Effector CD4-positive, alpha-beta T cell (primary cell): Measurements from ENCODE around the gene SASH3.
A peak's percentile ranks its signal among the peaks of the same experiment; 100 is the strongest.

Experiments
- DNase-seq: peaks from one replicate; pipeline ENCODE4 v3.0.0-alpha.2; 2020

Gene SASH3

GRCh38 chrX:129760155-129760554 lies 19.6 kb upstream of the SASH3 start:
- DNase-seq = no peak

- no peak for DNase-seq
Observed at GRCh38 chrX:129760981-129761380, 18.8 kb upstream of the SASH3 start.

- no peak for DNase-seq
Observed at GRCh38 chrX:129761596-129761995, 18.2 kb upstream of the SASH3 start.

- no peak for DNase-seq
Observed at GRCh38 chrX:129762448-129762847, 17.3 kb upstream of the SASH3 start.

GRCh38 chrX:129763666-129764065 lies 16.1 kb upstream of the SASH3 start:
- no peak for DNase-seq

- no peak for DNase-seq
Observed at GRCh38 chrX:129768186-129768585, 11.6 kb upstream of the SASH3 start.

GRCh38 chrX:129768586-129769466 lies 10.9 kb upstream of the SASH3 start:
- no peak for DNase-seq

GRCh38 chrX:129769467-129770154 lies 10.1 kb upstream of the SASH3 start:
- DNase-seq = peak; percentile 67

- DNase-seq = no peak
Observed at GRCh38 chrX:129771266-129771995, 8.3 kb upstream of the SASH3 start.

GRCh38 chrX:129772796-129773431 lies 6.8 kb upstream of the SASH3 start:
- no peak for DNase-seq

- DNase-seq = no peak
Observed at GRCh38 chrX:129773649-129774458, 5.9 kb upstream of the SASH3 start.

GRCh38 chrX:129777218-129778030 lies 2.3 kb upstream of the SASH3 start:
- peak; percentile 68 for DNase-seq

- no peak for DNase-seq
Observed at GRCh38 chrX:129779086-129779672, 570 bp upstream of the SASH3 start.

GRCh38 chrX:129780441-129781105 lies 824 bp downstream of the SASH3 start:
- no peak for DNase-seq

GRCh38 chrX:129781134-129781672 lies 1.5 kb downstream of the SASH3 start:
- peak; percentile 71 for DNase-seq

GRCh38 chrX:129781680-129782495 lies 2.1 kb downstream of the SASH3 start:
- no peak for DNase-seq

GRCh38 chrX:129782706-129783105 lies 3.0 kb downstream of the SASH3 start:
- DNase-seq = no peak

- DNase-seq = no peak
Observed at GRCh38 chrX:129783291-129783713, 3.6 kb downstream of the SASH3 start.

GRCh38 chrX:129784371-129784770 lies 4.6 kb downstream of the SASH3 start:
- DNase-seq = no peak
